Osteocyte (in vitro differentiated cells): ENCODE measurements around the gene SAG. TPM values are rescaled to one million over a fixed set of nuclear protein-coding genes. Genes with fewer than 3 reads are reported as not detected.

ENCODE experiments used
- DNase-seq: peaks from one replicate; pipeline ENCODE4 v3.0.0; 2021; ENCODE audit warnings: mixed read lengths; ENCODE audit not compliant: unreplicated experiment; ENCODE audit errors: extremely low spot score
- H3K27ac Mint-ChIP-seq: one replicate; pipeline ENCODE4 v1.8.0; 2021; ENCODE audit warnings: mild to moderate bottlenecking, mixed read lengths; ENCODE audit not compliant: unreplicated experiment
- H3K27me3 Mint-ChIP-seq: one replicate; pipeline ENCODE4 v1.8.0; 2021; ENCODE audit warnings: mixed read lengths; ENCODE audit not compliant: unreplicated experiment
- H3K36me3 Mint-ChIP-seq: one replicate; pipeline ENCODE4 v1.8.0; 2021; ENCODE audit warnings: mixed read lengths; ENCODE audit not compliant: unreplicated experiment
- H3K4me1 Mint-ChIP-seq: one replicate; pipeline ENCODE4 v1.8.0; 2021; ENCODE audit warnings: mixed read lengths; ENCODE audit not compliant: unreplicated experiment
- H3K4me3 Mint-ChIP-seq: one replicate; pipeline ENCODE4 v1.8.0; 2021; ENCODE audit warnings: mild to moderate bottlenecking, moderate library complexity, mixed read lengths; ENCODE audit not compliant: unreplicated experiment
- H3K9me3 Mint-ChIP-seq: one replicate; pipeline ENCODE4 v1.8.0; 2021; ENCODE audit warnings: mixed read lengths; ENCODE audit not compliant: unreplicated experiment
- long read RNA-seq: library from polyadenylated mRNA; unstranded; transcript quantifications from one replicate; pipeline ENCODE4 v2.0.0, GENCODE V29; 2021
- total RNA-seq: library from RNA; stranded (reverse); gene quantifications from 2 replicates; pipeline ENCODE4 v1.2.1, GENCODE V29; 2021
- TF ChIP-seq, protein P1 (sequence below): fragments of 200-600 bp; sonication (generic); IDR thresholded peaks from 2 replicates; pipeline ENCODE4 v1.5.0; 2021; ENCODE audit warnings: antibody characterized with exemption, mild to moderate bottlenecking, moderate library complexity

Gene SAG
- total RNA-seq = not detected in 2 replicates
- long read RNA-seq = 0 reads

DNA sequence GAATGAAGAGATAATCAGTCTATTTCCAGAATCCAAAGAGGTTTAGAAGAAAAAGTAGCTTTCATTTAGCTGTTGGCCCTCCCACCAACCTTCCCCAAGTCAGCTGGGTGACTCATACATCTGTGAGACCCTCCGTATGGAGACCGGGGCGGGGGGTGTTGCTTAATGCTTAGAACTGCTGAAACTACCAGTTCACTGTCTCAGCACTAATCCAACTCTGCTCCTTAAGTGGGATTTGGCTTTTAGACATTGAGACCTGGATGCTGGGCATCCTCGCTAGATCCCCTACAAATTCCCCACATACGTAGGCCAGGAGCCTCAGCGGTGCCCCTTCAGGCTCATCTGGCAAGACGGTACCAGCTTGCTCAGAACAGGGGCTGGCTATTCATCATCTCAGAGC lies at the start of gene SAG:
Gene SAG, plus strand, starts transcription at position 252 of the 400 bp plus-strand sequence. CDS start 1,374 bp downstream, outside the sequence.
- no peaks in the 10 kb centered on the region for H3K4me1 Mint-ChIP-seq
- no peaks in the 10 kb centered on the region for H3K9me3 Mint-ChIP-seq
- peaks cover 6% of the 10 kb centered on the region for H3K27me3 Mint-ChIP-seq
- H3K36me3 Mint-ChIP-seq = no peaks in the 10 kb centered on the region
- DNase-seq = no peak
- no peak within 1 kb of the TSS for H3K27ac Mint-ChIP-seq
- no peak within 1 kb of the TSS for H3K4me3 Mint-ChIP-seq
- TF ChIP-seq, protein P1, sequence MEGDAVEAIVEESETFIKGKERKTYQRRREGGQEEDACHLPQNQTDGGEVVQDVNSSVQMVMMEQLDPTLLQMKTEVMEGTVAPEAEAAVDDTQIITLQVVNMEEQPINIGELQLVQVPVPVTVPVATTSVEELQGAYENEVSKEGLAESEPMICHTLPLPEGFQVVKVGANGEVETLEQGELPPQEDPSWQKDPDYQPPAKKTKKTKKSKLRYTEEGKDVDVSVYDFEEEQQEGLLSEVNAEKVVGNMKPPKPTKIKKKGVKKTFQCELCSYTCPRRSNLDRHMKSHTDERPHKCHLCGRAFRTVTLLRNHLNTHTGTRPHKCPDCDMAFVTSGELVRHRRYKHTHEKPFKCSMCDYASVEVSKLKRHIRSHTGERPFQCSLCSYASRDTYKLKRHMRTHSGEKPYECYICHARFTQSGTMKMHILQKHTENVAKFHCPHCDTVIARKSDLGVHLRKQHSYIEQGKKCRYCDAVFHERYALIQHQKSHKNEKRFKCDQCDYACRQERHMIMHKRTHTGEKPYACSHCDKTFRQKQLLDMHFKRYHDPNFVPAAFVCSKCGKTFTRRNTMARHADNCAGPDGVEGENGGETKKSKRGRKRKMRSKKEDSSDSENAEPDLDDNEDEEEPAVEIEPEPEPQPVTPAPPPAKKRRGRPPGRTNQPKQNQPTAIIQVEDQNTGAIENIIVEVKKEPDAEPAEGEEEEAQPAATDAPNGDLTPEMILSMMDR = no peak

DNA sequence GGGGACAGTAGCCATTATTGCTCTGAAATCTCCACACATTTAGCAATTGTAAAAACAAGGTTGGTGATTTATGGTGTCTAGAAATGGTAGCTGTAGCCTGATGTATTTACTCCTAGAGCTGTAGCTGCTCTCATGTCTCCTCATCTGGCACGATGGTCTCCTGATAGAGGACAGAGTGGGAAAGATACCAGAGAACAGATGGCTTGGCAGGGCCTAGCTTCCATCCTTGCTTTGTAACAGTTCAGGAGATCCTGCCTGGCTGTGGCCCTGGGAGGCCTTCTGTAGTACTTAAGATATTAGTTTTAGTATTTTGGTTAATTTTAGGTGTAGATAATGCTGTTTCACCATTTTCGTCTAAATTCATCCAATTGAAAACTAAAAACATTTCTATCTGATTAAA lies 49.4 kb upstream of the SAG start:
- H3K36me3 Mint-ChIP-seq = peaks cover 55% of the 10 kb centered on the region
- no peak overlapping the region for H3K4me3 Mint-ChIP-seq
- H3K9me3 Mint-ChIP-seq = no peaks in the 10 kb centered on the region
- TF ChIP-seq, protein P1 = no peak
- no peak for DNase-seq
- H3K27ac Mint-ChIP-seq = no peak overlapping the region
- peaks cover 11% of the 10 kb centered on the region for H3K4me1 Mint-ChIP-seq
- no peaks in the 10 kb centered on the region for H3K27me3 Mint-ChIP-seq

DNA sequence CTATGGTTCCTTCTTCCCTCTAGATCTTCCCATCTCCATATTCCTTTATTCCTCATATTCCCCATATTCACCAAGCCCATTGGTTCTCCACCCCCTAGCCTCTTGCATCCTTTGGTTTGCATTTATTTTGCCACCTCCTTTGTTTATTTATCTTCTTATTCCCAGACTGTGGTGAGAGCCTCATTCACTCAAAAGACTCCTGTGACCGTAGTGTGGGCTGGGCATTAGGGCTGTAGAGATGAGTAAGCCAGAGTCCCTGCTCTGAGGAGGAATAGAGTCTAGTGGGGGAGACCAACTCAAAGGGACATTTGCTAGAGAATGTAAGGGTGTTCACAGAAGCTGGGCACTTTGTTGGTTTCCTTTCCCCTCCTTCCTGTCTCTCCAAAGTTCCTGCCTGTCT lies 47.9 kb upstream of the SAG start:
- Mint-ChIP-seq H3K27ac (peak overlapping the region; percentile 20), H3K9me3 (no peaks in the 10 kb centered on the region), H3K4me3 (no peak overlapping the region), H3K4me1 (no peaks in the 10 kb centered on the region), H3K27me3 (no peaks in the 10 kb centered on the region), H3K36me3 (peaks cover 61% of the 10 kb centered on the region)
- DNase-seq = no peak
- TF ChIP-seq, protein P1 = no peak

DNA sequence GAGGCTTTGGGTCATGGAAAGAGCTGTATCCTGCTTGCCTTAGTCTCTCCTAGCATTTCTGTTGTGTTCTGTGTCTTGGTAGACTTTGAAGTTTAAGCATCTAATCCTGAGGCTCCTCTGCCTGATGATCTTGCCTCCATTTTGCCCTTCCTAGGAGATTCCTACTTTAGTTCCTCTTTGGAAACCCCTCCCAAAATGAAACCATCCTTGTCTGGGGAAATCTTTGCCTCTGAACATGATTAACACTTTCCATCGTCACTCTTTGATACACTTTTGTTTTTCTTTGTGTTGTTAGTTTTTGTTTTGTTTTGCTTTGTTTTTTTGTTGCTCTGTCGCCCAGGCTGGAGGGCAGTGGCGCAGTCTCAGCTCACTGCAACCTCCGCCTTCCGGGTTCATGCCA lies 47.0 kb upstream of the SAG start:
- Mint-ChIP-seq H3K36me3 (peaks cover 65% of the 10 kb centered on the region), H3K4me1 (no peaks in the 10 kb centered on the region), H3K4me3 (no peak overlapping the region), H3K27ac (no peak overlapping the region), H3K27me3 (no peaks in the 10 kb centered on the region), H3K9me3 (no peaks in the 10 kb centered on the region)
- TF ChIP-seq, protein P1 = no peak
- no peak for DNase-seq

DNA sequence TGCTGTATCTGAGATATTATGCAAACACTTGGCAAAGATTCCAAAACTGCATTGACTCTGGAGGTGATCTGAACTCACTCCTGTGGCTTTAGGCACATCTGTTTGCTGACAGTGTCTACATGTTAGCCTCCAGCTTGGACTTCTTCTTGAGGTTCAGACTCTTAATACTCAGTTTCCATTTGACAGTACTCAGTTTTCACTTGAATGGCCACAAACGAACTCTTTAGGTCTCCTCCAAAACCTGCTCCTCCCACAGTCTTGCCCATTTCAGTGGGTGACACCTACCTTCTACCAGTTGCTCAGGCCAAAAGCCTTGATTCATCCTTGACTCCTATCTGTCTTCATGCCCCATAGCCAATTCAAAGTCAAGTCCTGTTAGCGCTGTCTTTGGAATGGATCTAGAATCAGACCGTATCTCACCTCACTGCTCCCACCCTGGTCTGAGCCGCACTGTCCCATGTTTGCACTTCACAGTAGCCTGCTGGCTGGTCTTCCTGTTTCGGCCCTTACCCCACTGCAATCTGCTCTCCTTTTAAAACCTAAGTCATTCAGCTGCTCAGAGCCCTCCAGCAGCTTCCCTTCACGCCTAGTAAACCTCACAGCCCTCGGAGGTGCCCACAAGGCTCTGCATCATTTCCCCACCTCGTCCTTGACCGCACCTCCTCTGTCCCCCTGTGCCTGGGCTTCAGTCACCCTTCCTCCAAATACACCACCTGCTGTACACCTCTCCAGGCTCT lies 45.6 kb upstream of the SAG start:
- H3K27ac Mint-ChIP-seq = peak overlapping the region; percentile 16
- H3K4me1 Mint-ChIP-seq = no peaks in the 10 kb centered on the region
- H3K36me3 Mint-ChIP-seq = peaks cover 77% of the 10 kb centered on the region
- no peaks in the 10 kb centered on the region for H3K27me3 Mint-ChIP-seq
- H3K4me3 Mint-ChIP-seq = no peak overlapping the region
- no peaks in the 10 kb centered on the region for H3K9me3 Mint-ChIP-seq
- TF ChIP-seq, protein P1 = no peak
- DNase-seq = no peak
